Psoas muscle (tissue), 8 donors: ENCODE results near the gene CSNK2B. TPM values are rescaled to one million over a fixed set of nuclear protein-coding genes. Genes with fewer than 3 reads are reported as not detected.

Experiments used
- ATAC-seq, 4 donors: fragments of 200-7000 bp; cut with Tn5 transposase; one replicate each; pipeline ENCODE4 v1.9.1; 2020; ENCODE audit warnings: moderate library complexity in 3 of 4, mild to moderate bottlenecking in 2 of 4
- DNase-seq, 2 donors: peaks; one replicate each; pipeline ENCODE4 v3.0.0-alpha.2; 2020
- H3K27ac ChIP-seq: fragments of 200-600 bp; one replicate; pipeline ENCODE4 v1.8.0; 2022
- H3K27me3 ChIP-seq, 3 donors: fragments of 200-600 bp in 1 of 3; one replicate each; pipeline versions ENCODE4 v1.6.1 to v1.8.0; 2013 to 2022; ENCODE audit warnings: low read length in 2 of 3, mild to moderate bottlenecking in 2 of 3, moderate library complexity in 1 of 3; ENCODE audit not compliant: insufficient read depth in 3 of 3
- H3K36me3 ChIP-seq, 2 donors: fragments of 200-600 bp in 1 of 2; one replicate each; pipeline versions ENCODE4 v1.6.1 to v1.8.0; 2013 to 2022; ENCODE audit warnings: low read depth in 1 of 2, mild to moderate bottlenecking in 1 of 2, moderate library complexity in 1 of 2; ENCODE audit not compliant: insufficient read depth in 1 of 2
- H3K4me1 ChIP-seq: fragments of 200-600 bp; one replicate; pipeline ENCODE4 v1.8.0; 2022
- H3K4me3 ChIP-seq: fragments of 200-600 bp; one replicate; pipeline ENCODE4 v1.8.0; 2022; ENCODE audit warnings: mild to moderate bottlenecking
- H3K9me3 ChIP-seq: fragments of 200-600 bp; one replicate; pipeline ENCODE4 v1.8.0; 2022
- CTCF ChIP-seq: fragments of 200-600 bp; IDR thresholded peaks from one replicate; pipeline ENCODE4 v1.8.0; 2022; ENCODE audit warnings: antibody characterized with exemption
- WGBS, 3 donors: extraction: QIAGEN DNeasy Blood & Tissue Kit; methylation state at CpG; one replicate each; pipeline versions ENCODE4 v1.1.6 to v1.1.7; 2013; 5-methylcytosine and 5-hydroxymethylcytosine counted together
- intact Hi-C, 2 donors: fragments of 100-400 bp; cut with DNase I; formaldehyde crosslinking; loops; one replicate each; pipeline versions ENCODE4 v1.11.0 to v1.14.2; 2022
- polyA plus RNA-seq, 3 donors: library from polyadenylated mRNA; stranded (reverse); fragments of 200-250 nt; gene quantifications; one replicate each; pipeline ENCODE4 v1.2.3, GENCODE V29; 2013
- total RNA-seq, 4 donors: library from RNA; stranded (reverse); fragmentation: NEBNext Ultra II Directional in 2 of 4; extraction: Animal tissue kit (Norgen Biotek cat#: 25700) in 2 of 4; gene quantifications; one replicate each; pipeline versions ENCODE4 v1.2.1 to v1.2.4, GENCODE V29; 2021 to 2023
- donor health status: healthy with polysubstance abuse.
- donor health status: DM: no; HTN: no; CAD: no; lungs with moderate emphysema.
- donor health status: Bipolar disorder and iron deficiency.
- donor health status: healthy.
- donor health status: DM: yes; HTN: yes; CAD: no.
- donor health status: DM: no; HTN: no; CAD: no.
- donor health status: DM: no; HTN: no; CAD: no.
- donor health status: DM: yes; HTN: yes; CAD: no.

The CSNK2B gene
- total and polyA plus RNA-seq, 7 donors = 102 to 208 (median 129) TPM

- TF ChIP-seq CTCF = no peak
- Histone ChIP-seq H3K27me3 (no peaks in the 10 kb centered on the region), H3K36me3 (peaks cover 3 to 35% of the 10 kb centered on the region in 2 donors), H3K4me1 (peaks cover 59% of the 10 kb centered on the region), H3K4me3 (no peak overlapping the region), H3K9me3 (no peaks in the 10 kb centered on the region), H3K27ac (no peak overlapping the region)
- intact Hi-C loops = loop anchor here in 1 of 2 donors (5.0 kb wide), 1 partner anchor 115 kb away; the partner anchor contains the start of genes ATP6V1G2 and NFKBIL1
- 89 to 91% (median 90%) methylated on average over 11 to 12 of the region's 12 CpGs for WGBS, 3 donors
- DNase-seq (no peak), ATAC-seq (no peak)
Measured at GRCh38 chr6:31662124-31662723, 3.7 kb upstream of the CSNK2B start.

DNA sequence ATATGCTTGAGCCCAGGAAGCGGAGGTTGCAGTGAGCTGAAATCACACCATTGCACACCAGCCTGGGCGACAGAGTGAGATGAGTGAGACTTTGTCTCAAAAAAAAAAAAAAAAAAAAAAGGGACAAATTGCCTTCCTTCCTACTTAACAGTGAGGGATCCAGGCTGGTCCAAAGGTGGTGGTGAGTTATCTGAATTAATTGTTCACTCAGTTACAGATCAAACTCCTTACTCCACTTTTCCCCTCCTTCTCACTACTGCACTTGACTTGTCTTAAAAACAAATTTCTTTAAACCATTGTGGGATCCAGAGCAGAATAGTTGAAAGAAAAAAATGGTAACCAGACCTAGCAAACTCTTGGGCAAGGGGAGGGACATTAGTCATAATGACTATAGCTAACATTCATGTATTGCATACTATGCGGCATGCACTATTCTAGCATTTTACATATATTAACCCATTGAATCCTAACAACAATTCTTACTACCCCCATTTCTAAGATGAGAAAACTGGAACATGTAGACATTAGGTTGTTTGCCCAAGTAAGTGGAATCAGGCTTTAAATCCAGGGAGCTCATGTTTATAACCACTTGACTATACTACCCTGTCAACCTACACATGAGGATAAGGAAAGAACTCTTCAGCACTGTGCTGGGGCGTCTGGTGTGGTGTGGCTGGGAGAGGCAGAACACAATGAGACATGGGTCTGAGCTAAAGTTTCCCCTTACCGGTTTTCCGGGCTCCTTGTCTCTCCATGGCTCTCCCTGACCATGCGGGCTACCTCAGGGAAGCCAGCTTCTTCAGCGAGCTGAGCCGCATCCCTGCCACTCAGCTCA lies 2.5 kb upstream of the CSNK2B start:
- peak overlapping the region; percentile 91 for H3K4me3 ChIP-seq
- H3K27me3 ChIP-seq = no peaks in the 10 kb centered on the region
- no peak for TF ChIP-seq CTCF
- WGBS, 3 donors = 51 to 57% (median 51%) methylated on average over 9 of the region's 9 CpGs
- ATAC-seq = no peak
- intact Hi-C loops = loop anchor here in 1 of 2 donors (5.0 kb wide), 1 partner anchor 116 kb away; the partner anchor contains the start of genes ATP6V1G2 and NFKBIL1
- H3K36me3 ChIP-seq = peaks cover 5 to 43% of the 10 kb centered on the region in 2 donors
- H3K9me3 ChIP-seq = no peaks in the 10 kb centered on the region
- H3K27ac ChIP-seq = peak overlapping the region; percentile 97
- H3K4me1 ChIP-seq = peaks cover 58% of the 10 kb centered on the region
- DNase-seq = no peak

- H3K9me3 ChIP-seq = no peaks in the 10 kb centered on the region
- H3K4me3 ChIP-seq = peak overlapping the region; percentile 91
- H3K36me3 ChIP-seq = peaks cover 12 to 51% of the 10 kb centered on the region in 2 donors
- 10 to 13% (median 12%) methylated on average over 17 of the region's 17 CpGs for WGBS, 3 donors
- intact Hi-C loops = loop anchor here in 1 of 2 donors (5.0 kb wide), 1 partner anchor 117 kb away; the partner anchor contains the start of genes ATP6V1G2 and NFKBIL1
- H3K4me1 ChIP-seq = peaks cover 50% of the 10 kb centered on the region
- ATAC-seq = peak in 3 of 4 donors; percentile 12 to 37 (median 19)
- no peaks in the 10 kb centered on the region for H3K27me3 ChIP-seq
- TF ChIP-seq CTCF = no peak
- peak overlapping the region; percentile 97 for H3K27ac ChIP-seq
- DNase-seq = peak; percentile 46 to 72
Measured at GRCh38 chr6:31663961-31664789, 1.7 kb upstream of the CSNK2B start.

DNA sequence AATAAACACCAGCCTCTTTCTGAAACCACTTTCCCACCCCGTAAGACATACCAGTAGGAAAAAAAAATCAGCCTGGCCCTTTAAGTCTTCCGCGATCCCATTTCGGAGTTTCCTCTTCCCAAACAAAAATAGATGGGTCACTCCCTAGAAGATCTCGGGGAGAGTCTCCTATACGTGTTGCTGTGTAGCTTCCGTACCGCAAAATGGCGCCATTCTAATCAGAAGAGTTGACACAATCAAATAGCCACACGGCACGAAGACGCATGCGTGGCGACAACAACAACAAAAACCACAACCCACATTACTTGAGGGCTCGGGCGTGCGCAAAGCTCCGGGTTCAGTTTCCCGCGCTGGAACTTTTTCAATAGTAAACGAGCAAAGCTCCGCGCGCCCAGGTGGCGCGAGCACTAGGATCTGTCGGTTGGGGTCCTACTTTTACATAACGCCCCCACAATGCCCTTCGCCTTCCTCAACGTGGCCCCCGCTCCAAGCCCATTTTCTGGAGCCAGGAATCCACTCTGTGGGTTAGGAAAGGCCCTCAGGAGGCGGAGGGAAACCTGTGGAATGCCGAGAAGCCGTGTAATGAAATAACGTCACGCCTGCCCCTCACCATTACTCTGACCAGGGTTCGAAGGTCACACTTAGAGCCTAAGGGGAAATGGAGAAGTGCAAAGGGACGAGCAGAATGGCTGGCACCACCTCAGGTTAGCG lies 935 bp upstream of the CSNK2B start, which contains the start of gene GPANK1:
TSS of gene GPANK1 (minus strand) at position 208 of the 711 bp plus-strand sequence. CDS start 519 bp downstream, outside the sequence.
- WGBS, 3 donors = 0 to 1% (median 0%) methylated on average over 39 of the region's 39 CpGs
- Histone ChIP-seq H3K9me3 (no peaks in the 10 kb centered on the region), H3K36me3 (peaks cover 16 to 59% of the 10 kb centered on the region in 2 donors), H3K4me3 (peak within 1 kb of the TSS; percentile 91), H3K4me1 (peaks cover 42% of the 10 kb centered on the region), H3K27ac (peak within 1 kb of the TSS; percentile 97), H3K27me3 (no peaks in the 10 kb centered on the region)
- ATAC-seq (peak; percentile 69 to 80 (median 74)), DNase-seq (peak; percentile 89 to 95)
- TF ChIP-seq CTCF = no peak
- intact Hi-C loops = loop anchor here (5.0 kb wide), 3 partner anchors 72 to 287 kb away; partner anchors contain the start of genes ATP6V1G2 (in 1 of the 2), CLIC1 (in 1 of the 2) and NFKBIL1 (in 1 of the 2)
